DOHH2 (cell line): Measurements from ENCODE around the gene GABRA4.

Source experiments
- CTCF ChIP-seq: fragments of 200-600 bp; sonication (generic); IDR thresholded peaks from one replicate; pipeline ENCODE4 v1.5.1; 2014; ENCODE audit warnings: antibody characterized with exemption, mild to moderate bottlenecking, low read depth, low read length; ENCODE audit not compliant: poor library complexity, severe bottlenecking
- EZH2phosphoT487 ChIP-seq: fragments of 200-600 bp; sonication (generic); IDR thresholded peaks from 2 replicates; pipeline ENCODE4 v1.6.1; 2017; ENCODE audit warnings: borderline replicate concordance, mild to moderate bottlenecking, antibody characterized with exemption, low read length, moderate library complexity, mixed read lengths

DNA sequence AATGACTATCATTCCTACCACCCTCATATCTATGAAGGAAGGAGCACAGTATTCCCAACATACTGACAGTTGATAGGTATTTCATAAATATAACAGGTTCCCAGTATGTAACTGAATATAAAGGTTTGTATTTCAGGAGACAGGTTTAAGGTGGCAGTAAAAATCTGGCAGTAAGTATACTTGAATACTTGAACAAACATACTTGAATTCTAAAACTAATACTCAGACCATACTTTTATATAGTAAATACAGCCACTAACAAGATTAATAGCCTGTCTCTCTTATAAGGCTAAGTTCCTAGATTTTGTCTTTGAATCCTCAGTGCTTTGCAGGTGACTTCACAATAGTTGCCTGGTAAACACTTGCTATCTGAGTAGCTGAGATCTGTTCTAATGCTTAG, 37.8 kb downstream of the GABRA4 start:
- TF ChIP-seq CTCF (no peak), EZH2phosphoT487 (no peak)
